ENCODE results near the gene FNBP1. TPM values are rescaled to one million over a fixed set of nuclear protein-coding genes. Genes with fewer than 3 reads are reported as not detected.

Gene FNBP1
- total RNA-seq, 1 experiment from 2014 or later = 43.6 TPM

- no peak for TF ChIP-seq ZNF532 (CRISPR knock-in tag; IDR thresholded peaks at IDR 0.05; ENCODE audit: borderline replicate concordance)
- TF ChIP-seq ZNF423 (CRISPR knock-in tag; IDR thresholded peaks at IDR 0.05) = no peak
- TF ChIP-seq ZNF425 (CRISPR knock-in tag; conservative IDR thresholded peaks at IDR 0.05) = no peak
- TF ChIP-seq RORB (CRISPR knock-in tag; IDR thresholded peaks at IDR 0.05) = no peak
- no peak for TF ChIP-seq ZBTB21 (CRISPR knock-in tag; IDR thresholded peaks at IDR 0.05; ENCODE audit: borderline replicate concordance)
- no peak for TF ChIP-seq CREB1 (CRISPR knock-in tag; IDR thresholded peaks at IDR 0.05)
- TF ChIP-seq NR2C2 (CRISPR knock-in tag; IDR thresholded peaks at IDR 0.05) = no peak
- no peak for TF ChIP-seq PRDM15 (CRISPR knock-in tag; IDR thresholded peaks at IDR 0.05)
- no peak for TF ChIP-seq GRHL2 (CRISPR knock-in tag; IDR thresholded peaks at IDR 0.05; ENCODE audit: insufficient replicate concordance, severe bottlenecking)
- TF ChIP-seq IRF2 (CRISPR knock-in tag; IDR thresholded peaks at IDR 0.05; ENCODE audit: borderline replicate concordance, low read depth) = no peak
- no peak for TF ChIP-seq GTF2I (CRISPR knock-in tag; conservative IDR thresholded peaks at IDR 0.05)
- no peak for TF ChIP-seq E2F4 (CRISPR knock-in tag; IDR thresholded peaks at IDR 0.05; ENCODE audit: borderline replicate concordance, low read depth)
- TF ChIP-seq ZMAT4 (CRISPR knock-in tag; IDR thresholded peaks at IDR 0.05) = no peak
Measured at GRCh38 chr9:130040984-130041647, 1.9 kb downstream of the FNBP1 start (continued).
